Choroid plexus epithelial cell (primary cell): ENCODE data around the gene SDHA.
A peak's percentile ranks its signal among the peaks of the same experiment; 100 is the strongest.

Experiments
- DNase-seq: peaks from one replicate; pipeline ENCODE4 v3.0.0-alpha.2; 2010; ENCODE audit warnings: low read depth
- H3K4me3 ChIP-seq: 2 replicates; pipeline ENCODE4 v1.5.1; 2011; ENCODE audit warnings: low read depth, mild to moderate bottlenecking, control low read depth, low read length, moderate library complexity
- CTCF ChIP-seq: conservative IDR thresholded peaks from 2 replicates; pipeline ENCODE4 v1.5.1; 2011; ENCODE audit warnings: low read depth, mild to moderate bottlenecking, control low read depth, inconsistent platforms, low read length, moderate library complexity

Gene SDHA

GRCh38 chr5:185095-186070 lies 32.7 kb upstream of the SDHA start:
- no peak for DNase-seq
- TF ChIP-seq CTCF, result no peak
- H3K4me3 ChIP-seq, result no peak overlapping the region

- DNase-seq, result no peak
- no peak overlapping the region for H3K4me3 ChIP-seq
- no peak for TF ChIP-seq CTCF
These were observed 31.8 kb upstream of the SDHA start for GRCh38 chr5:186091-187041.

GRCh38 chr5:187042-187431 lies 31.1 kb upstream of the SDHA start:
- no peak overlapping the region for H3K4me3 ChIP-seq
- DNase-seq, result no peak
- TF ChIP-seq CTCF, result no peak

GRCh38 chr5:187617-188451 lies 30.3 kb upstream of the SDHA start:
- peak; percentile 17 for DNase-seq
- TF ChIP-seq CTCF, result no peak
- H3K4me3 ChIP-seq, result no peak overlapping the region

GRCh38 chr5:188488-189481 lies 29.3 kb upstream of the SDHA start:
- DNase-seq, result peak; percentile 88
- no peak overlapping the region for H3K4me3 ChIP-seq
- peak; percentile 94 for TF ChIP-seq CTCF
